Raji (cell line): ENCODE data around the gene RETSAT.

Experiments
- POLR2A ChIP-seq: IDR thresholded peaks from 2 replicates; pipeline ENCODE4 v1.6.1; 2011; ENCODE audit warnings: low read depth, low read length, control low read depth; ENCODE audit not compliant: insufficient read depth

Gene RETSAT

GRCh38 chr2:85390941-85391669 is 36.8 kb upstream of the RETSAT start:
- no peak for TF ChIP-seq POLR2A

- TF ChIP-seq POLR2A = no peak
Measured at GRCh38 chr2:85388878-85389538, 34.7 kb upstream of the RETSAT start.

GRCh38 chr2:85387754-85388153 is 33.4 kb upstream of the RETSAT start:
- TF ChIP-seq POLR2A = no peak

DNA sequence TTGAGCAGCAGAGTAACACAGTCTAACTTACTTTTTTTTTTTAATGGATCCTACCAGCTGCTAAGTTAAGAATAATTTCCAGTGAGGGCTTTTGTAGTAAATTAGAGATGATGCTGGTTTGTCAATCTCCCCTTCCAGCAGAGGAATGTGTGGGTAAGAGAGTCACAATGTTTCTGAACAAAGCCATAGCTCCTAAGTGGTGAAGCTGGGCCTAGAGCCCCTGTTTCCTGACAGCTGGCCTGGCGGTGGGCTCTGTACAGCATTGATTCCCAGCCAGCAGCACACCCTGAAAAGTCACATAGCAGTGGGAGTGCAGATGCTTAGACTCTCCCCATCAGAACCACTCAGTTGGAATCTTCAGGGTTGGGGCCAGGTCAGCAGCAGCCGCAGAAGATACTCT is 31.4 kb upstream of the RETSAT start:
- no peak for TF ChIP-seq POLR2A

GRCh38 chr2:85383850-85384249 is 29.5 kb upstream of the RETSAT start:
- TF ChIP-seq POLR2A = no peak

GRCh38 chr2:85380048-85380447 is 25.7 kb upstream of the RETSAT start:
- no peak for TF ChIP-seq POLR2A

GRCh38 chr2:85378257-85378656 is 23.9 kb upstream of the RETSAT start:
- no peak for TF ChIP-seq POLR2A

- TF ChIP-seq POLR2A = no peak
Measured at GRCh38 chr2:85377083-85377482, 22.8 kb upstream of the RETSAT start.

DNA sequence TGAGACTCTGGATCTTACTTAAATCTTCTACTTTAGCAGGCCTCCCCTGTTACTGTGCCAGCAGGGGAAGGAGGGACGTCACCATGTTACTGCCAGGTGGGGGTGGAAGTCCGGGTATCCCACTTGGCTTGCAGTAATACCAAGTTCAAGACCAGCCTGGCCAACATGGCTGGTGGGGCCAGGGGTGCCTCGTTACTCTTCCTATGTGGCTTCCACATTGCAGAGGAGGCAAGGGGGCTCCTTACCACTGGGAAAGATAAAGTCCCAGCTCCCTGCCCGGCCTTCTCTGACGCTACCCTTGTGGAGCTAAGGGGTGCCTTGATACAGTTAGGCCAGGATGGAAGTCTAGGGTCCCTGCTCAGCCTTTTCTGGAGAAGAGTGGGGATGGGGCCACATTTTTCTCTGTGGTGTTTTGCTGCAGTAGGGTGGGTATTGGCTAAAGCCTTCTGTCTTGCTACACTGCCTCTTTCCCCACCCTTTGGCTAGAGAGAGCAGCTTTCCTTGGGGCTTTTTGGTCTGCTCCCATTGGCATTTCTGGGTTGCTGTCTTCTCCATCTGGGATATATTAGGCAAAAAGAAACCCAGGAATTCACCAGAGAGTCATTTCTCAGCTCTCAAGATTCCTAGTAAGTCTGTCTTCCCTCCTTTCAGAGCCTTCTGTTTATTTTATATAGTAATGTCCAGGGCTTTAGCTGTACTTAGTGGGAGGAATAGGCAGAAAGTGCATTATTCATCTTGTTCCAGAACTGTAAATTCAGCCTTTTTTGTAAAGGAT is 22.1 kb upstream of the RETSAT start:
- TF ChIP-seq POLR2A = no peak

GRCh38 chr2:85371045-85371444 is 16.7 kb upstream of the RETSAT start:
- TF ChIP-seq POLR2A = no peak

DNA sequence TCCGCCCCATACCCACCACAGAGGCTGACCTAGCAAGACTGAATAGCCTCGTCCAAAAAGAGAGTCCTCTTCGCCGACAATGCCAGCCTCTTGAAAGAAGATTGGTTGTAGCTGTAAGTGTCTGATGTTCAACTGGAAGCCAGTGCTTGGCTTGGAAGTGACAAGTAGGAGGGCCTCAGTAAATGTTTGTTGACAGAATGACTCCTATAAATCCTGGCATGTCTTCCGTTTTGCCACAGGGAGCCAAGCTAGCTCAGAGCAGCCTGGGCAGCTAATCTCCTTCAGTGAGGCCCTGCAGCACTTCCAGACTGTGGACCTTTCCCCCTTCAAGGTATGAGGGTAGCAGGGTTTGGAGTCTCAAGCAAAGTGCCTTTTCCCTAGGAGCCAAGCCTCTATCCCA is 15.2 kb upstream of the RETSAT start:
- no peak for TF ChIP-seq POLR2A

- TF ChIP-seq POLR2A = no peak
Measured at GRCh38 chr2:85368921-85369320, 14.6 kb upstream of the RETSAT start.

DNA sequence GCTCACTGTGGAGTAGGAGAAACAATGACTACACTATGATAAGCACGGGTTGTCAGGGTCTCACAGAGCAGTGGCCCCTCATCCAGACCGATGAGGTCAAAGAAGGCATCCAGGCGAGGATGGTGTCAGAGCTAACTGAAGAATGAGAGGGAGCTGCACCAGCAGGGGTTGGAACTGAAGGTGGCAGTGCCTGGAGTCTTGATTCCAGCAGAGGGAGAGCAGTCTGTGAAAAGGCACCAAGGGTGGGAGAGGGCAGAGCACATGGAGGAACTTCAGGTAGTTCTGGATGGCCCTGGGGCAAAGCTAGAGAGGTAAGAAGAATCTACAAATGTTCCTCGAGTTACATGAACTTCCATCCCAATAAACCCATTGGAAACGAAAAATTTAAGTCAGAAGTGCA is 12.9 kb upstream of the RETSAT start:
- no peak for TF ChIP-seq POLR2A

GRCh38 chr2:85357736-85358135 is 3.4 kb upstream of the RETSAT start:
- no peak for TF ChIP-seq POLR2A

GRCh38 chr2:85356186-85356585 is 1.9 kb upstream of the RETSAT start:
- TF ChIP-seq POLR2A = no peak

DNA sequence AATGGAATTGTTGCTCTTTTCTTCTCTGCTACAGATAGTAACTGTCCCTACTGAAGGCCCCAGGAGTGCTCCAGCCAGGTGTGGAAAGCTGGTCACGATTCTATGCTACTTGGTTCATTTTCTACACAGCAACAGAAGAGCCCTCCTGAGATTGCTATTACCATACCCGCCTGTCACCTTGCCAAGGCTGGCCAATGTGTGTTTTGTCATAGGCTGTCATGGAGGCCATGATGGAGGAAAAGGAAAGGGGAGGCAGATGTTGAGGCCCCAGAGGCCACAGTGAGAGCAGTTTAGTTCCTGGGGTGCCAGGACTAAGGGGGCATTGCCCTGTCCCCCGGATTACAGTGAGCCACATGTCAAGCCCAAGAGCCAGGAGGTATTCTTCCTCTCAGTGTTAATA is 1.2 kb upstream of the RETSAT start:
- no peak for TF ChIP-seq POLR2A
